GM12878 (cell line): ENCODE measurements around the gene ZCCHC17. TPM values are rescaled to one million over a fixed set of nuclear protein-coding genes. Genes with fewer than 3 reads are reported as not detected.

Source experiments
- ATAC-seq: fragments of 200-7000 bp; cut with Tn5 transposase; 3 replicates; pipeline ENCODE4 v1.9.1; 2020; ENCODE audit warnings: mild to moderate bottlenecking, moderate library complexity
- BruUV-seq: library from RNA; stranded (reverse); fragments of 400-500 nt; replicated peaks from 2 replicates; lab custom pipeline; 2021; lab: Mats Ljungman, UMichigan
- CTCF ChIA-PET: fragments of 300-600 bp; sonication (Branson Sonifier 250); formaldehyde crosslinking; extraction: SDS; loops from one replicate; lab custom pipeline; 2021; ENCODE audit warnings: inconsistent platforms; lab: Yijun Ruan, JAX
- POLR2A ChIA-PET: fragments of 350-600 bp; formaldehyde crosslinking; extraction: SDS; loops from one replicate; lab custom pipeline; 2021; ENCODE audit warnings: inconsistent platforms; lab: Charles Lee
- RAD21 ChIA-PET: fragments of 300-600 bp; sonication (Branson Sonifier 250); formaldehyde crosslinking; loops from one replicate; lab custom pipeline; 2023; ENCODE audit warnings: antibody characterized with exemption; ENCODE audit not compliant: unreplicated experiment; lab: Charles Lee
- SMC1A ChIA-PET: fragments of 300-600 bp; sonication (Branson Sonifier 250); formaldehyde crosslinking; loops from one replicate; lab custom pipeline; 2023; ENCODE audit not compliant: unreplicated experiment, uncharacterized antibody; lab: Charles Lee
- DNase-seq: peaks from one replicate; pipeline ENCODE4 v3.0.0-alpha.2; 2011; ENCODE audit warnings: low read depth, low spot score
- FAIRE-seq: peaks from 3 replicates; lab custom pipeline; 2011; peaks lifted over from hg19 to GRCh38; lab: Jason Lieb, UNC
- H2AFZ ChIP-seq: 2 replicates; pipeline ENCODE4 v1.6.0; 2011; ENCODE audit warnings: low read depth, low read length, control low read depth; ENCODE audit not compliant: control insufficient read depth
- H3K27ac ChIP-seq: 2 replicates; pipeline ENCODE4 v1.5.1; 2011; ENCODE audit warnings: control low read depth; ENCODE audit not compliant: control insufficient read depth, insufficient read depth
- H3K27me3 ChIP-seq, 2 experiments: replicated peaks in 1 of 2; 2 replicates each; pipeline versions ENCODE4 v1.6.0 to v1.6.1; 2011; ENCODE audit warnings: low read length in 1 of 2; ENCODE audit not compliant: control insufficient read depth in 2 of 2, insufficient read depth in 2 of 2
- H3K36me3 ChIP-seq, 2 experiments: 2 replicates each; pipeline ENCODE4 v1.5.1; 2011; ENCODE audit warnings: low read length in 1 of 2; ENCODE audit not compliant: control insufficient read depth in 2 of 2, insufficient read depth in 2 of 2
- H3K4me1 ChIP-seq: 2 replicates; pipeline ENCODE4 v1.6.1; 2011; ENCODE audit warnings: mild to moderate bottlenecking, low read length, moderate library complexity, mixed read lengths; ENCODE audit not compliant: control insufficient read depth, insufficient read depth
- H3K4me2 ChIP-seq: 2 replicates; pipeline ENCODE4 v1.6.0; 2011; ENCODE audit warnings: control low read depth; ENCODE audit not compliant: control insufficient read depth, insufficient read depth
- H3K4me3 ChIP-seq: fragments of 200-600 bp; sonication (generic); 2 replicates; pipeline ENCODE4 v1.5.1; 2016
- H3K79me2 ChIP-seq: 2 replicates; pipeline ENCODE4 v1.6.0; 2011; ENCODE audit warnings: low read length; ENCODE audit not compliant: control insufficient read depth, insufficient read depth
- H3K9ac ChIP-seq: 2 replicates; pipeline ENCODE4 v1.8.0; 2011; ENCODE audit warnings: low read length, control low read depth, mixed read lengths; ENCODE audit not compliant: control insufficient read depth, insufficient read depth
- H3K9me3 ChIP-seq: replicated peaks from 3 replicates; pipeline ENCODE4 v1.5.1; 2011; ENCODE audit warnings: mild to moderate bottlenecking, low read length; ENCODE audit not compliant: control insufficient read depth, insufficient read depth
- H4K20me1 ChIP-seq: 2 replicates; pipeline ENCODE4 v1.6.0; 2011; ENCODE audit not compliant: control insufficient read depth, insufficient read depth
- BACH1 ChIP-seq: fragments of 450-650 bp; IDR thresholded peaks from 2 replicates; pipeline ENCODE4 v1.6.1; 2017; ENCODE audit warnings: mild to moderate bottlenecking, borderline replicate concordance
- CHD2 ChIP-seq: IDR thresholded peaks from 2 replicates; pipeline ENCODE4 v1.6.1; 2011; ENCODE audit warnings: low read depth, low read length, improper control_type of control experiment, borderline replicate concordance
- GABPA ChIP-seq: IDR thresholded peaks from 2 replicates; pipeline ENCODE4 v1.6.1; 2014; ENCODE audit warnings: antibody characterized with exemption, low read depth, mild to moderate bottlenecking, inconsistent platforms
- HCFC1 ChIP-seq: fragments of 150-350 bp; IDR thresholded peaks from 2 replicates; pipeline ENCODE4 v1.6.1; 2014; ENCODE audit warnings: low read length
- HDAC2 ChIP-seq: fragments of 200-600 bp; sonication (generic); IDR thresholded peaks from 2 replicates; pipeline ENCODE4 v1.6.1; 2017
- IKZF1 ChIP-seq: fragments of 450-650 bp; conservative IDR thresholded peaks from 2 replicates; pipeline ENCODE4 v1.6.1; 2017; ENCODE audit warnings: antibody characterized with exemption, mild to moderate bottlenecking
- MEF2A ChIP-seq: IDR thresholded peaks from 2 replicates; pipeline ENCODE4 v1.6.1; 2011; ENCODE audit warnings: low read depth, mild to moderate bottlenecking, low read length, moderate library complexity; ENCODE audit not compliant: insufficient read depth
- MTA3 ChIP-seq: IDR thresholded peaks from 2 replicates; pipeline ENCODE4 v1.6.1; 2012; ENCODE audit warnings: low read length, inconsistent platforms, borderline replicate concordance
- SIX5 ChIP-seq: IDR thresholded peaks from 2 replicates; pipeline ENCODE4 v1.6.1; 2011; ENCODE audit warnings: mild to moderate bottlenecking, low read depth, low read length, moderate library complexity; ENCODE audit not compliant: severe bottlenecking
- SREBF2 ChIP-seq: IDR thresholded peaks from 2 replicates; pipeline ENCODE4 v1.6.1; 2012; ENCODE audit warnings: mild to moderate bottlenecking, low read length
- TCF12 ChIP-seq: IDR thresholded peaks from 2 replicates; pipeline ENCODE4 v1.6.1; 2011; ENCODE audit warnings: low read depth, mild to moderate bottlenecking, low read length
- ZNF622 ChIP-seq: fragments of 450-650 bp; IDR thresholded peaks from 2 replicates; pipeline ENCODE4 v1.6.1; 2017; ENCODE audit warnings: mild to moderate bottlenecking, inconsistent platforms
- ZSCAN29 ChIP-seq: fragments of 450-650 bp; IDR thresholded peaks from 2 replicates; pipeline ENCODE4 v1.6.1; 2017; ENCODE audit warnings: mild to moderate bottlenecking, moderate library complexity
- WGBS: methylation state at CpG from one replicate; pipeline ENCODE4 v1.1.6; 2016; ENCODE audit warnings: low lambda C conversion rate; ENCODE audit not compliant: insufficient replicate concordance, insufficient coverage; ENCODE audit errors: missing lambda C conversion rate; 5-methylcytosine and 5-hydroxymethylcytosine counted together
- in situ Hi-C: fragments of 300-500 bp; cut with MboI; formaldehyde crosslinking; loops from 9 replicates; pipeline ENCODE4 v1.14.3; 2018; ENCODE audit warnings: mixed read lengths
- intact Hi-C: fragments of 100-400 bp; cut with micrococcal nuclease; formaldehyde crosslinking; loops from one replicate; pipeline ENCODE4 v1.14.2; 2022; ENCODE audit not compliant: unreplicated experiment
- polyA plus RNA-seq, 11 experiments: library from polyadenylated mRNA; depleted of rRNA in 4 of 11; unstranded in 6 of 11; stranded (reverse) in 5 of 11; fragments of >200 nt; fragmentation: Nextera tagmentation in 4 of 11; fragmentation: Illumina TruSeq in 1 of 11; extraction: Ambion mirVana in 4 of 11; extraction: Trizol in 1 of 11; gene quantifications; 1 replicate in 1 of 11; 2 replicates in 10 of 11; pipeline versions ENCODE4 v1.2.1 to v1.2.3, GENCODE V29; 2011 to 2016; ENCODE audit warnings: inconsistent platforms in 2 of 11, missing spikeins in 2 of 11, low read depth in 1 of 11
- total RNA-seq, 4 experiments: library from RNA; depleted of rRNA in 3 of 4; stranded (reverse); fragments of >200 nt in 3 of 4; fragmentation: Illumina TruSeq in 1 of 4; extraction: Trizol in 1 of 4; gene quantifications; 2 replicates each; pipeline versions ENCODE4 v1.2.1 to v1.2.3, GENCODE V29; 2013 to 2021
- TF ChIP-seq, protein P1 (sequence below): fragments of 450-650 bp; IDR thresholded peaks from 2 replicates; pipeline ENCODE4 v1.6.1; 2017; ENCODE audit warnings: mild to moderate bottlenecking, moderate library complexity
- TF ChIP-seq, protein P2 (sequence below): fragments of 450-650 bp; formaldehyde crosslinking; IDR thresholded peaks from 2 replicates; pipeline ENCODE4 v1.5.0; 2022; ENCODE audit warnings: mild to moderate bottlenecking, missing genetic modification characterization

ZCCHC17 gene
- total and polyA plus RNA-seq, 10 of the 15 experiments (the other 5 are each of a cell fraction or from before 2014, with no cell fraction given) = 22.3 to 86.3 (median 47.0) TPM

DNA sequence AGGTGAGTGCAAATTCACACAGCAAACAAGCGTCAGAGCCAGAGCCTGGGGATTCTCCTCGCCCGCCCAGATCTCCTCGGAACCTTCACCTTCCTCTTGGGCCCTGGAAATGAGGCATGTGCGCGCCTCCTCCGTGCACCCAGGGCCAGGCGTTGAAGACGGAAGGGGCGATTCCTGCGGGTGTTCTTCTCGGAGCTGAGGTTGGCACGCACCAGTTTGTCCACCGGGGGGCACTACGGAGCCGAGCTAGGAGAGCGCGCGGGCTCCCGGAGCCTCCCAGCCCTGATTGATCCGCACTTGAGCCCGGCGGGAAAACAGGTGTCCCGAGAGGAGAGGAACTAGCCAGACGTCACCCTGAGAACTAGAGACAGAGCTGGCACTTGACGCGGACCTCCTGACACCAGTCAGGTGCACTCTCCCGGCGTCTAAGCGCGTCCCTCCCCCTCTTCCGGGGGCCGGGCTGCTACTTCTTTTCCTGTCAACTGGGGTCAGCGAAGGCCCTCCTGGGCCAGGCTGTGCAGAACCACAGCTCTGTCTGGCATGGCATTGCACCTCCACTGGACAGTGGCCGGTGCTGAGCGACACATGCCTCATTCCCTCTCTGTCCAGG is 97.9 kb downstream of the ZCCHC17 start:
- H3K9me3 ChIP-seq = no peaks in the 10 kb centered on the region
- H3K9ac ChIP-seq = peak overlapping the region; percentile 18; the same call in 1 of the 2 replicates
- SMC1A ChIA-PET = interaction anchor here (0.6 to 11.5 kb wide), 17 partner anchors 10 to 394 kb away, joined by 3 to 132 read pairs (median 3); partner anchors contain the start of genes FABP3, SNRNP40 and ZCCHC17
- no peaks in the 10 kb centered on the region for H3K36me3 ChIP-seq
- H3K27ac ChIP-seq = no peak overlapping the region
- peak; percentile 98 for ATAC-seq
- peak overlapping the region; percentile 89 for H2AFZ ChIP-seq
- under 1% methylated on average over 36 of the region's 36 CpGs for WGBS
- no peaks in the 10 kb centered on the region for H3K79me2 ChIP-seq
- no TSS peak for BruUV-seq
- CTCF ChIA-PET = interaction anchor here (0.5 to 6.3 kb wide), 57 partner anchors 8 to 418 kb away, joined by 3 to 204 read pairs (median 4); partner anchors contain the start of genes FABP3, PEF1, SERINC2 and SNRNP40
- peaks cover 2% of the 10 kb centered on the region for H3K4me1 ChIP-seq
- H3K4me3 ChIP-seq = peak overlapping the region; percentile 50; the same call in 1 of the 2 replicates
- intact Hi-C loops (loop anchor here (1.0 kb wide), 2 partner anchors 28 to 155 kb away; no protein-coding TSS in a partner anchor), in situ Hi-C loops (no loop called here)
- no peaks in the 10 kb centered on the region; a peak in 1 of 4 replicates for H3K27me3 ChIP-seq
- POLR2A ChIA-PET = interaction anchor here (0.6 to 1.4 kb wide), 5 partner anchors 21 to 155 kb away, joined by 3 to 6 read pairs (median 4); partner anchors contain the start of genes FABP3 and ZCCHC17
- no peaks in the 10 kb centered on the region for H4K20me1 ChIP-seq
- RAD21 ChIA-PET = interaction anchor here (0.6 to 5.1 kb wide), 18 partner anchors 10 to 250 kb away, joined by 3 to 99 read pairs (median 4); partner anchors contain the start of genes FABP3, HCRTR1, PEF1 and SNRNP40
- FAIRE-seq = peak; percentile 13
- H3K4me2 ChIP-seq = peak overlapping the region; percentile 81
- peak; percentile 21 for DNase-seq
- TF ChIP-seq HCFC1 (no peak), SIX5 (no peak), BACH1 (no peak), HDAC2 (no peak), SREBF2 (no peak), MEF2A (no peak), IKZF1 (peak; percentile 92), CHD2 (no peak), GABPA (no peak), MTA3 (no peak), ZSCAN29 (no peak), TCF12 (0 out of 2 replicates have a peak, but pooled peaks have one; percentile 18), ZNF622 (no peak)
- TF ChIP-seq, protein P1, sequence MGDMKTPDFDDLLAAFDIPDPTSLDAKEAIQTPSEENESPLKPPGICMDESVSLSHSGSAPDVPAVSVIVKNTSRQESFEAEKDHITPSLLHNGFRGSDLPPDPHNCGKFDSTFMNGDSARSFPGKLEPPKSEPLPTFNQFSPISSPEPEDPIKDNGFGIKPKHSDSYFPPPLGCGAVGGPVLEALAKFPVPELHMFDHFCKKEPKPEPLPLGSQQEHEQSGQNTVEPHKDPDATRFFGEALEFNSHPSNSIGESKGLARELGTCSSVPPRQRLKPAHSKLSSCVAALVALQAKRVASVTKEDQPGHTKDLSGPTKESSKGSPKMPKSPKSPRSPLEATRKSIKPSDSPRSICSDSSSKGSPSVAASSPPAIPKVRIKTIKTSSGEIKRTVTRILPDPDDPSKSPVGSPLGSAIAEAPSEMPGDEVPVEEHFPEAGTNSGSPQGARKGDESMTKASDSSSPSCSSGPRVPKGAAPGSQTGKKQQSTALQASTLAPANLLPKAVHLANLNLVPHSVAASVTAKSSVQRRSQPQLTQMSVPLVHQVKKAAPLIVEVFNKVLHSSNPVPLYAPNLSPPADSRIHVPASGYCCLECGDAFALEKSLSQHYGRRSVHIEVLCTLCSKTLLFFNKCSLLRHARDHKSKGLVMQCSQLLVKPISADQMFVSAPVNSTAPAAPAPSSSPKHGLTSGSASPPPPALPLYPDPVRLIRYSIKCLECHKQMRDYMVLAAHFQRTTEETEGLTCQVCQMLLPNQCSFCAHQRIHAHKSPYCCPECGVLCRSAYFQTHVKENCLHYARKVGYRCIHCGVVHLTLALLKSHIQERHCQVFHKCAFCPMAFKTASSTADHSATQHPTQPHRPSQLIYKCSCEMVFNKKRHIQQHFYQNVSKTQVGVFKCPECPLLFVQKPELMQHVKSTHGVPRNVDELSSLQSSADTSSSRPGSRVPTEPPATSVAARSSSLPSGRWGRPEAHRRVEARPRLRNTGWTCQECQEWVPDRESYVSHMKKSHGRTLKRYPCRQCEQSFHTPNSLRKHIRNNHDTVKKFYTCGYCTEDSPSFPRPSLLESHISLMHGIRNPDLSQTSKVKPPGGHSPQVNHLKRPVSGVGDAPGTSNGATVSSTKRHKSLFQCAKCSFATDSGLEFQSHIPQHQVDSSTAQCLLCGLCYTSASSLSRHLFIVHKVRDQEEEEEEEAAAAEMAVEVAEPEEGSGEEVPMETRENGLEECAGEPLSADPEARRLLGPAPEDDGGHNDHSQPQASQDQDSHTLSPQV = 0 out of 2 replicates have a peak, but pooled peaks have one; percentile 65
- TF ChIP-seq, protein P2, sequence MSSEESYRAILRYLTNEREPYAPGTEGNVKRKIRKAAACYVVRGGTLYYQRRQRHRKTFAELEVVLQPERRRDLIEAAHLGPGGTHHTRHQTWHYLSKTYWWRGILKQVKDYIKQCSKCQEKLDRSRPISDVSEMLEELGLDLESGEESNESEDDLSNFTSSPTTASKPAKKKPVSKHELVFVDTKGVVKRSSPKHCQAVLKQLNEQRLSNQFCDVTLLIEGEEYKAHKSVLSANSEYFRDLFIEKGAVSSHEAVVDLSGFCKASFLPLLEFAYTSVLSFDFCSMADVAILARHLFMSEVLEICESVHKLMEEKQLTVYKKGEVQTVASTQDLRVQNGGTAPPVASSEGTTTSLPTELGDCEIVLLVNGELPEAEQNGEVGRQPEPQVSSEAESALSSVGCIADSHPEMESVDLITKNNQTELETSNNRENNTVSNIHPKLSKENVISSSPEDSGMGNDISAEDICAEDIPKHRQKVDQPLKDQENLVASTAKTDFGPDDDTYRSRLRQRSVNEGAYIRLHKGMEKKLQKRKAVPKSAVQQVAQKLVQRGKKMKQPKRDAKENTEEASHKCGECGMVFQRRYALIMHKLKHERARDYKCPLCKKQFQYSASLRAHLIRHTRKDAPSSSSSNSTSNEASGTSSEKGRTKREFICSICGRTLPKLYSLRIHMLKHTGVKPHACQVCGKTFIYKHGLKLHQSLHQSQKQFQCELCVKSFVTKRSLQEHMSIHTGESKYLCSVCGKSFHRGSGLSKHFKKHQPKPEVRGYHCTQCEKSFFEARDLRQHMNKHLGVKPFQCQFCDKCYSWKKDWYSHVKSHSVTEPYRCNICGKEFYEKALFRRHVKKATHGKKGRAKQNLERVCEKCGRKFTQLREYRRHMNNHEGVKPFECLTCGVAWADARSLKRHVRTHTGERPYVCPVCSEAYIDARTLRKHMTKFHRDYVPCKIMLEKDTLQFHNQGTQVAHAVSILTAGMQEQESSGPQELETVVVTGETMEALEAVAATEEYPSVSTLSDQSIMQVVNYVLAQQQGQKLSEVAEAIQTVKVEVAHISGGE = no peak
